ENCODE measurements around the gene C1orf50. TPM values are rescaled to one million over a fixed set of nuclear protein-coding genes. Genes with fewer than 3 reads are reported as not detected.

The C1orf50 gene
- total and polyA plus RNA-seq, 2 donors from 2014 or later = 7.5 to 14.6 TPM

- Histone ChIP-seq H3K27me3 (ENCODE audit: control insufficient read depth, insufficient read depth, low read length) (no peaks in the 10 kb centered on the region), H3K36me3 (ENCODE audit: control insufficient read depth in 2 of 3, insufficient read depth in 3 of 3, low read length in 3 of 3) (no peaks in the 10 kb centered on the region), H3K9me3 (ENCODE audit: control insufficient read depth in 2 of 3, insufficient read depth in 1 of 3, low read length in 3 of 3) (no peaks in the 10 kb centered on the region), H3K4me1 (ENCODE audit: control insufficient read depth in 2 of 3, insufficient read depth in 2 of 3, low read depth in 1 of 3, low read length in 3 of 3) (no peaks in the 10 kb centered on the region), H3K4me3 (ENCODE audit: low read length in 3 of 3) (no peak overlapping the region), H3K27ac (ENCODE audit: low read depth in 2 of 2, low read length in 2 of 2) (no peak overlapping the region), H3K9ac (ENCODE audit: low read length in 3 of 3) (no peak overlapping the region)
- FAIRE-seq = no peak
- intact Hi-C loops (cut with DNase I) = no loop called here
- TF ChIP-seq CTCF (IDR thresholded peaks at IDR 0.05; ENCODE audit: borderline replicate concordance, extremely low read depth, insufficient read depth) = no peak
- no peak for DNase-seq
Measured at GRCh38 chr1:42731585-42731984, 35.5 kb upstream of the C1orf50 start.

- TF ChIP-seq CTCF (IDR thresholded peaks at IDR 0.05; ENCODE audit: borderline replicate concordance, extremely low read depth, insufficient read depth) = no peak
- Histone ChIP-seq H3K4me1 (ENCODE audit: control insufficient read depth in 2 of 3, insufficient read depth in 2 of 3, low read depth in 1 of 3, low read length in 3 of 3) (no peaks in the 10 kb centered on the region), H3K9ac (ENCODE audit: low read length in 3 of 3) (no peak overlapping the region), H3K36me3 (ENCODE audit: control insufficient read depth in 2 of 3, insufficient read depth in 3 of 3, low read length in 3 of 3) (no peaks in the 10 kb centered on the region), H3K27ac (ENCODE audit: low read depth in 2 of 2, low read length in 2 of 2) (no peak overlapping the region), H3K9me3 (ENCODE audit: control insufficient read depth in 2 of 3, insufficient read depth in 1 of 3, low read length in 3 of 3) (no peaks in the 10 kb centered on the region), H3K4me3 (ENCODE audit: low read length in 3 of 3) (no peak overlapping the region), H3K27me3 (ENCODE audit: control insufficient read depth, insufficient read depth, low read length) (no peaks in the 10 kb centered on the region)
- intact Hi-C loops (cut with DNase I) = no loop called here
- FAIRE-seq (no peak), DNase-seq (no peak)
Measured at GRCh38 chr1:42732126-42732680, 34.8 kb upstream of the C1orf50 start.

GRCh38 chr1:42733415-42734200 is 33.4 kb upstream of the C1orf50 start:
- H3K4me1 ChIP-seq (ENCODE audit: control insufficient read depth in 2 of 3, insufficient read depth in 2 of 3, low read depth in 1 of 3, low read length in 3 of 3) = no peaks in the 10 kb centered on the region
- intact Hi-C loops (cut with DNase I) = no loop called here
- DNase-seq (peak in 1 of 5 donors; percentile 47), FAIRE-seq (no peak)
- no peak overlapping the region for H3K9ac ChIP-seq (ENCODE audit: low read length in 3 of 3)
- H3K9me3 ChIP-seq (ENCODE audit: control insufficient read depth in 2 of 3, insufficient read depth in 1 of 3, low read length in 3 of 3) = no peaks in the 10 kb centered on the region
- no peak for TF ChIP-seq CTCF (IDR thresholded peaks at IDR 0.05; ENCODE audit: borderline replicate concordance, extremely low read depth, insufficient read depth)
- no peaks in the 10 kb centered on the region for H3K27me3 ChIP-seq (ENCODE audit: control insufficient read depth, insufficient read depth, low read length)
- H3K27ac ChIP-seq (ENCODE audit: low read depth in 2 of 2, low read length in 2 of 2) = no peak overlapping the region
- H3K36me3 ChIP-seq (ENCODE audit: control insufficient read depth in 2 of 3, insufficient read depth in 3 of 3, low read length in 3 of 3) = no peaks in the 10 kb centered on the region
- no peak overlapping the region for H3K4me3 ChIP-seq (ENCODE audit: low read length in 3 of 3)
